ENCODE measurements around the gene TENM3.

The TENM3 gene

DNA sequence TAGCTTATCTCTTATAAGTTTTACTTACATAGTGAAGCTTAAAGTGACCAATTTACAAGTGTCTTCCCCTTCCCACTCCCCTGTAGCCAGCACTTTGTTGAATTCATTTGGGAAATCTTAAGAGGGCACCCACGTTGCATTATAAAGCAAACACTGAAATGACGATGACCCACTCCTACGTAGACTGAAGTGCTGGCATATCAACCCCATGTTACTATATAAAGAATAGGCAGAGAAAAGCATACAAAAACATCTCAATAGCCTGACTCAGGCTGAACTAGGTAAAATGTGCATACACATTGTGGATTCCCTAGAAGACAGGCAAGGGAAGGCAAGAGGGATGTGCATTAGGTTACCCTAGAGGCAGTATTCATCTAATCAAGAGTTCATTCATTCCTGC is 313.4 kb downstream of the TENM3 start:
- H3K27ac Mint-ChIP-seq: no peak overlapping the region
- H3K4me3 Mint-ChIP-seq: no peak overlapping the region
- DNase-seq: no peak
- H3K27me3 Mint-ChIP-seq: peaks cover 22% of the 10 kb centered on the region
- H3K9me3 Mint-ChIP-seq: no peaks in the 10 kb centered on the region
- ATAC-seq: no peak
- H3K4me1 Mint-ChIP-seq: no peaks in the 10 kb centered on the region

DNA sequence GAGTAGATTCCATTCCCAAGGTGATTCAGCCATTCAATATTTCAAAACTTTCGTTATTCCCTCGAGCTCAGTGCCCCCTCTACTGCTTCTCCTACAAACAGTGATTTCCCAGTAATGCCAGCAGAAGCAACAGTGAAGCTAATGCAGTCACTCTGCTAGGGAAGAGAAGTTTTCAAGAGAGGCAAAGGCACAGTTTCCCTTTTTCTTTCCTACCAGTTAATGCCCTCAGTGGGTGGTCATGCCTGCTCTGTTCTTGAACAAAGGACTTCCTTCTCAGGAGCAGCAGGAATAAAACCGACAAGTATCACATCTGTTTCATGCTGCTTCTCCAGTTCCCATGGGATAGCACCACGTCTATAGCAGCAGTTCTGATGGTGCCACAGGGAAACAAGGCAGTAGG is 317.2 kb downstream of the TENM3 start:
- DNase-seq: no peak
- H3K27me3 Mint-ChIP-seq: peaks cover 33% of the 10 kb centered on the region
- no peak overlapping the region for H3K27ac Mint-ChIP-seq

GRCh38 chr4:182562350-182562749 is 319.1 kb downstream of the TENM3 start:
- no peak overlapping the region for H3K27ac Mint-ChIP-seq
- H3K4me3 Mint-ChIP-seq: no peak overlapping the region
- H3K9me3 Mint-ChIP-seq: no peaks in the 10 kb centered on the region
- no peaks in the 10 kb centered on the region for H3K4me1 Mint-ChIP-seq
- peaks cover 33% of the 10 kb centered on the region for H3K27me3 Mint-ChIP-seq
- ATAC-seq: no peak
- no peak for DNase-seq

More for the DNA sequence above, 317.2 kb downstream of the TENM3 start:
- ATAC-seq: no peak
- Mint-ChIP-seq H3K4me1 (no peaks in the 10 kb centered on the region), H3K4me3 (no peak overlapping the region), H3K9me3 (no peaks in the 10 kb centered on the region)

- DNase-seq (no peak), ATAC-seq (no peak)
Observed at GRCh38 chr4:182564724-182565369, 321.6 kb downstream of the TENM3 start.

DNA sequence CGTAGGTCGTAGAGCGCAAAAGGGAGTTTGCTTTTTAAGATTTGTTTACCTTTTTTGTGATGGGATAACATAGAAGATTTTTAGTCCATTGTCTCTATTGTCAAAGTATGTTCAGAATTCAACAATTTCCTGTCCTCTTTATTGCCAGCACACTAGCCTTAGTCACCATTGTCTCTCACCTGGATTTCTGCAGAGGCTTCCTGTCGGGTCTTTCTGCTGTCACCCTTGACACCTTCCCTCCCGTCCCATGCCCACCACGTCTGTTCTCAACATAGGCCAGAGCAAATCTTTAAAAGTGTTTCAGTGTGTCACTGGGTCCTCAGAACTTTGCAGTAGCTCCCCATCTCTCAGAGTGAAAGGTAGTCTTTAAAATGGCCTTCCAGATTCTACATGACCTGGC is 323.9 kb downstream of the TENM3 start:
- Mint-ChIP-seq H3K9me3 (no peaks in the 10 kb centered on the region), H3K27me3 (peaks cover 36% of the 10 kb centered on the region), H3K4me1 (no peaks in the 10 kb centered on the region), H3K27ac (no peak overlapping the region), H3K4me3 (no peak overlapping the region)
- no peak for DNase-seq
- ATAC-seq: no peak

More at GRCh38 chr4:182564724-182565369, 321.6 kb downstream of the TENM3 start:
- Mint-ChIP-seq H3K27ac (no peak overlapping the region), H3K4me1 (no peaks in the 10 kb centered on the region), H3K9me3 (no peaks in the 10 kb centered on the region), H3K27me3 (peaks cover 45% of the 10 kb centered on the region), H3K4me3 (no peak overlapping the region)

GRCh38 chr4:182569561-182569960 is 326.4 kb downstream of the TENM3 start:
- H3K4me3 Mint-ChIP-seq: no peak overlapping the region
- no peaks in the 10 kb centered on the region for H3K4me1 Mint-ChIP-seq
- DNase-seq (no peak), ATAC-seq (no peak)
- no peaks in the 10 kb centered on the region for H3K9me3 Mint-ChIP-seq
- no peak overlapping the region for H3K27ac Mint-ChIP-seq
- peaks cover 23% of the 10 kb centered on the region for H3K27me3 Mint-ChIP-seq

GRCh38 chr4:182574706-182575105 is 331.5 kb downstream of the TENM3 start:
- H3K4me1 Mint-ChIP-seq: no peaks in the 10 kb centered on the region
- peaks cover 21% of the 10 kb centered on the region for H3K27me3 Mint-ChIP-seq
- H3K4me3 Mint-ChIP-seq: no peak overlapping the region
- DNase-seq (no peak), ATAC-seq (no peak)
- no peaks in the 10 kb centered on the region for H3K9me3 Mint-ChIP-seq
- H3K27ac Mint-ChIP-seq: no peak overlapping the region

DNA sequence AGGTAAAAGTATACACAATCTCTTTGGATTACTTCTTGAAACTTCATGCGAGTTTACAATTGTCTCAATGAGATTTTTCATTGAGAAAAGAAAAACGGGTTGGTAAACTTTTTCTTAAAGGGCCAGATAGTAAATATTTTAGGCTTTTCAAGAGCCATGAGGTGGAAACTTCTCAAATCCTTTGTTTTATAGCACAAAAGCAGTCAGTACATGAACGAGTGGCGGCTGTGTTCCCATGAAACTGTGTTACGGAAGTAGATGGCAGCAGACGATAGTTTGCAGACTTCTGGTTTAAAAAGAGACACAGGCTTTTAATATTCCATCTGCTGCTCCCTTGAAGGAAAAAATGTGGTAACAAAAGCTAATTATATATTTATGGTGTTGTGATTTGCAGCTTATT is 332.0 kb downstream of the TENM3 start:
- Mint-ChIP-seq H3K27me3 (peaks cover 19% of the 10 kb centered on the region), H3K27ac (no peak overlapping the region), H3K9me3 (no peaks in the 10 kb centered on the region), H3K4me1 (no peaks in the 10 kb centered on the region), H3K4me3 (no peak overlapping the region)
- no peak for ATAC-seq
- no peak for DNase-seq

DNA sequence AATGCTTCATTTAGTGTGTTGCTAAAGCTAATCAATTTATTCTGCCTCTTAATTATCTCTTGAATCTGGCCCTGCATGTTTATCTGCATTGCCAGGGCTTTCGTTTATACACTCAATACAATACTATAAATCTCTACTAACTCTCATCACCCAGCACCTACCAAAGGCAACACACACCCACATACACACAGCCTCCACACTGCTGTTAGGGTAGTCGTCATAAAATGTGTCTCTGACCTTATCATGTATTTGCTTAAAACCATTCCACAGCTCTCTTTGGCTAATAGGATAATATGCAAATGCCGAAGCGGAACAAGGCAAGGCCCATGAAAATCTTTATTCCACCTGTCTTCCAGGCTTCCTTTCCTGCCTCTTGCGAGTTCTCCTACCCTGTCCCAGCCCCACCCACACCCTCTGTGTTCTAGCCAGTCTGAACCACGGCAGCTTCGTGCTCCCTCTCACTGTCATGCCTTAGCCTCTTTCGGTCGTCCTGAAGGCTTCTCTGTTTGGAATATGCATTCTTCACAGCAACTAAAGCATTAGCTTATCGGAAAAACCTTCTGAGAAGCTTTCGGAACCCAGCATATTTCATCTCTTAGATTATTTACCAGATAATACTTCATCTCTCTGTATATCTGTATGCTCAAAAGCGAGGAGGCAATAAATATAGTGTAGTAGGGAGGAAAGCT is 333.5 kb downstream of the TENM3 start:
- ATAC-seq: no peak
- Mint-ChIP-seq H3K27ac (no peak overlapping the region), H3K9me3 (no peaks in the 10 kb centered on the region), H3K27me3 (peaks cover 19% of the 10 kb centered on the region), H3K4me3 (no peak overlapping the region), H3K4me1 (no peaks in the 10 kb centered on the region)
- no peak for DNase-seq

- no peak overlapping the region for H3K4me3 Mint-ChIP-seq
- H3K27me3 Mint-ChIP-seq: peaks cover 19% of the 10 kb centered on the region
- H3K27ac Mint-ChIP-seq: no peak overlapping the region
- no peaks in the 10 kb centered on the region for H3K4me1 Mint-ChIP-seq
- ATAC-seq (no peak), DNase-seq (no peak)
- H3K9me3 Mint-ChIP-seq: no peaks in the 10 kb centered on the region
Observed at GRCh38 chr4:182577411-182577810, 334.2 kb downstream of the TENM3 start.

- Mint-ChIP-seq H3K27me3 (peaks cover 19% of the 10 kb centered on the region), H3K4me3 (no peak overlapping the region), H3K27ac (no peak overlapping the region), H3K4me1 (no peaks in the 10 kb centered on the region), H3K9me3 (no peaks in the 10 kb centered on the region)
- DNase-seq (no peak), ATAC-seq (no peak)
Observed at GRCh38 chr4:182578402-182578801, 335.2 kb downstream of the TENM3 start.

GRCh38 chr4:182582245-182582644 is 339.0 kb downstream of the TENM3 start:
- no peak for DNase-seq
- ATAC-seq: no peak
- H3K9me3 Mint-ChIP-seq: no peaks in the 10 kb centered on the region
- H3K4me1 Mint-ChIP-seq: no peaks in the 10 kb centered on the region
- H3K27ac Mint-ChIP-seq: no peak overlapping the region
- H3K4me3 Mint-ChIP-seq: no peak overlapping the region
- peaks cover 3% of the 10 kb centered on the region for H3K27me3 Mint-ChIP-seq

DNA sequence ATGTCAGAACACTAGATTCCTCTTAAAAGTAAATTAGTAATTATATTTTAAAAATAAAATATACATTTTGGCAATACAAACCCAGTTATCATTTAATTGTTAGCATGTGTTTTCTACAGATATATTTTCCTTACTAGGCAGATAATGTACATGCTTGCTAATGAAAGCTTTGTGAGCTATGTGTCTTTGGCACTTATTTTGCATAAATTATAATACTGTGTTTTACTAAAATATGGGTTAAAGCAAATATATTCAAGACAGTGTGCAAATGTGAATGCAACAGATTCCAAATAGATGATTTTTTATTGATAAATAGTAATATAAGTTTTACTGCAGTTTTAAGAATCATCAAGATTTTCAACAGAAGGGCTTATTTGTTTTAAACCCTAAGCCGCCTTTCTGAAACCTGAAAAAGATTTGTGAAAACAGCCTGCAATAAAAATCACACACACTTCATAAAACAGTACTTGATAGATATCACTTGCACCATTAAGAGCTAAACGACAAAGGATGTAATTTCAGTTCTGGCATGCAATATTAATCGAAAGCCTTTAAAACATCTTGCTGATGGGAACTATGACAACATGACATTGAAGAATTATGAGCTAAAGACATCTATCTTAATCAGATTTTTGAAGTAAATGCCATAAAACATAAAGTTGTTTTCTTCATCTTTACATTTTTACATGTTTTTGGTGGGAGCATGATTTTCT is 340.7 kb downstream of the TENM3 start:
- peaks cover 0 to 4% of the 10 kb centered on the region in 2 donors for H3K9me3 Mint-ChIP-seq
- H3K27ac Mint-ChIP-seq: no peak overlapping the region
- no peak overlapping the region for H3K4me3 Mint-ChIP-seq
- no peak for DNase-seq
- no peaks in the 10 kb centered on the region for H3K4me1 Mint-ChIP-seq
- no peak for ATAC-seq
- no peaks in the 10 kb centered on the region for H3K27me3 Mint-ChIP-seq

DNA sequence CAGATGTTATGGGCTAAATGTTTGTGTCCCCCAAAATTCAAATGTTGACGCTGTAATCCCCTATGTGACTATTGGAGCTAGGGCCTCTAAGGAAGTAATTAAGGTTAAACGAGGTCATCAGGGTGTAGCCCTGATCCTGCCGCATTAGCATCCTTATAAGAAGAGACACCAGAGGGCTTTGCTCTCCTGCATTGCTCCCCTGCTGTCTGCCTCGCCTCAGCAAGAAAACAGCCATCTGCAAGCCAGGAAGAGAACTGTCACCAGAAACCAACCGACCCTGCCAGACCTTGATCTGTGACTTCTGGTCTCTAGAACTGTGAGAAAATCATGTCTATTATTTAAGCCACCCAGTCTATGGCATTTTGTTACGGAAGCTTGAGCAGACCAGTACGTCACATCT is 342.1 kb downstream of the TENM3 start:
- no peak overlapping the region for H3K27ac Mint-ChIP-seq
- no peak overlapping the region for H3K4me3 Mint-ChIP-seq
- no peaks in the 10 kb centered on the region for H3K4me1 Mint-ChIP-seq
- no peak for ATAC-seq
- H3K27me3 Mint-ChIP-seq: no peaks in the 10 kb centered on the region
- no peak for DNase-seq
- H3K9me3 Mint-ChIP-seq: peaks cover 0 to 4% of the 10 kb centered on the region in 2 donors

- Mint-ChIP-seq H3K4me3 (no peak overlapping the region), H3K27ac (no peak overlapping the region), H3K9me3 (peaks cover 0 to 4% of the 10 kb centered on the region in 2 donors), H3K4me1 (no peaks in the 10 kb centered on the region), H3K27me3 (no peaks in the 10 kb centered on the region)
- no peak for DNase-seq
- ATAC-seq: no peak
Observed at GRCh38 chr4:182589100-182589499, 345.9 kb downstream of the TENM3 start.

GRCh38 chr4:182593402-182593801 is 350.2 kb downstream of the TENM3 start:
- no peak for DNase-seq
- Mint-ChIP-seq H3K9me3 (no peaks in the 10 kb centered on the region), H3K27ac (peak overlapping the region in 1 of 2 donors; percentile 1), H3K4me3 (no peak overlapping the region), H3K27me3 (no peaks in the 10 kb centered on the region), H3K4me1 (no peaks in the 10 kb centered on the region)
- ATAC-seq: no peak

All from stimulated activated naive CD8-positive, alpha-beta T cell treated with anti-CD3 and anti-CD28 coated beads, Interleukin-15, amount 100 ng/mL, for 72 hours (primary cell).